ENCODE data around the gene DQX1. TPM values are rescaled to one million over a fixed set of nuclear protein-coding genes. Genes with fewer than 3 reads are reported as not detected.

DQX1 gene
- total and polyA plus RNA-seq, 2 of the 8 experiments (the other 6 are each of a cell fraction or from before 2014, with no cell fraction given): 0.76 to 1.1 TPM

- TF ChIP-seq CHD7 (IDR thresholded peaks at IDR 0.05; ENCODE audit: insufficient replicate concordance, low read length) (no peak), SIN3A (conservative IDR thresholded peaks at IDR 0.05 in 1 of 2, IDR thresholded peaks at IDR 0.05 in 1 of 2; ENCODE audit: low read depth in 1 of 2, low read length in 2 of 2) (no peak), BCL11A (IDR thresholded peaks at IDR 0.05; ENCODE audit: low read depth in 2 of 2, low read length in 2 of 2) (no peak), SIX5 (IDR thresholded peaks at IDR 0.05; ENCODE audit: low read depth, low read length) (peak; percentile 69), CREB1 (IDR thresholded peaks at IDR 0.05) (peak; percentile 64; the same call in 1 of the 2 replicates), SP2 (IDR thresholded peaks at IDR 0.05; ENCODE audit: low read length) (no peak)
- TF ChIP-seq, protein P1, sequence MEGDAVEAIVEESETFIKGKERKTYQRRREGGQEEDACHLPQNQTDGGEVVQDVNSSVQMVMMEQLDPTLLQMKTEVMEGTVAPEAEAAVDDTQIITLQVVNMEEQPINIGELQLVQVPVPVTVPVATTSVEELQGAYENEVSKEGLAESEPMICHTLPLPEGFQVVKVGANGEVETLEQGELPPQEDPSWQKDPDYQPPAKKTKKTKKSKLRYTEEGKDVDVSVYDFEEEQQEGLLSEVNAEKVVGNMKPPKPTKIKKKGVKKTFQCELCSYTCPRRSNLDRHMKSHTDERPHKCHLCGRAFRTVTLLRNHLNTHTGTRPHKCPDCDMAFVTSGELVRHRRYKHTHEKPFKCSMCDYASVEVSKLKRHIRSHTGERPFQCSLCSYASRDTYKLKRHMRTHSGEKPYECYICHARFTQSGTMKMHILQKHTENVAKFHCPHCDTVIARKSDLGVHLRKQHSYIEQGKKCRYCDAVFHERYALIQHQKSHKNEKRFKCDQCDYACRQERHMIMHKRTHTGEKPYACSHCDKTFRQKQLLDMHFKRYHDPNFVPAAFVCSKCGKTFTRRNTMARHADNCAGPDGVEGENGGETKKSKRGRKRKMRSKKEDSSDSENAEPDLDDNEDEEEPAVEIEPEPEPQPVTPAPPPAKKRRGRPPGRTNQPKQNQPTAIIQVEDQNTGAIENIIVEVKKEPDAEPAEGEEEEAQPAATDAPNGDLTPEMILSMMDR (IDR thresholded peaks at IDR 0.05; ENCODE audit: control extremely low read depth in 1 of 3, insufficient read depth in 1 of 3, low read depth in 1 of 3, low read length in 3 of 3): no peak
Observed at GRCh38 chr2:74525717-74526648, at the start of gene DQX1 (continued).
